ENCODE results near the gene VAV2.

Gene VAV2

DNA sequence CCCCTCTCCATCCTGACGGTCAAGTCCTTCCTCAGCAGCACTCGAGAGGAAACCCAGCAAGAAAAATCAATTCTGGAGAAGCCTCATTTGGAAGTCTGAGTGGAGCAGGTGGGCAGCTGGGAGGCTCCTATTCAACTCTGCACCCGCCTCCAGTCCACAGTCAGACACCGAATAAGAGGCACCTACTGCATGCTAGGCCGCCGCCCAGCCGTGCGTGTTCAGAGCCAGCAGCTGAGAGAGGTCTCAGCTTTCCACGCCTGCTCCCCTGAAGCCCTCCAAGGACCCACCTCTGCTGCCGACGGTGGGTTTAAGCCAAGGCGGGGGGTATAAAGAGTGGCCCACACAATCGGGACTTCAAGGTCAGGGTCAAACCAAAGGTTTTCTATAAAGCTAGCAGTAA is 41.9 kb downstream of the VAV2 start:
- DNase-seq = no peak

DNA sequence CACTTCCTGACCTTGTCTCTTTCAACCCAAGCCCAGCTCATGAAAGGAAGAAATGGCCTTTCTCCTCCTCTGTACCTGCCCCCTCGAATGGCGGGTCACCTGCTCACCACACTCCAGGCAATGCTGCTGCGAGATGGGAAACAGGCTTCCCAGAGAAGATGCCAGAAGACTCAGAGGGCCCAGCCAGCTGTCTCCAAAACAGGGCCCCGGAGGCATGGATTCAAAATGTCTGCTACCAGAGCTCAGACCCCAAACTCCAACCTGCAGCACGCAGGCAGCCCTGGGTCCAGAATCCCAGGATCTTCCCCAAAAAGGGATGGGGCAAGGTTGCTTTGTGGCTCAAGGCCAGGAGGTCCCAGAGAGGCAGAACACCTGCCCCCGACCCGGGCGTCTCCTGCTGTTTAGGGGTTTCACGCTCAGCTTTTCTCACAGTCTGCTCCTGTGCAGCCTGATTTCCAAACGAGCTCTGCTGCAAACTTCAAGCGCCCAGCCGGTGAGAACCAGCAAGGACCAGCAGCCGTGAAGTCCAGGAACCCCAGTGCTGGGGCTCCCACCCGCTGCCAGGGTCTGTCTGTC is 42.5 kb downstream of the VAV2 start:
- no peak for DNase-seq

DNA sequence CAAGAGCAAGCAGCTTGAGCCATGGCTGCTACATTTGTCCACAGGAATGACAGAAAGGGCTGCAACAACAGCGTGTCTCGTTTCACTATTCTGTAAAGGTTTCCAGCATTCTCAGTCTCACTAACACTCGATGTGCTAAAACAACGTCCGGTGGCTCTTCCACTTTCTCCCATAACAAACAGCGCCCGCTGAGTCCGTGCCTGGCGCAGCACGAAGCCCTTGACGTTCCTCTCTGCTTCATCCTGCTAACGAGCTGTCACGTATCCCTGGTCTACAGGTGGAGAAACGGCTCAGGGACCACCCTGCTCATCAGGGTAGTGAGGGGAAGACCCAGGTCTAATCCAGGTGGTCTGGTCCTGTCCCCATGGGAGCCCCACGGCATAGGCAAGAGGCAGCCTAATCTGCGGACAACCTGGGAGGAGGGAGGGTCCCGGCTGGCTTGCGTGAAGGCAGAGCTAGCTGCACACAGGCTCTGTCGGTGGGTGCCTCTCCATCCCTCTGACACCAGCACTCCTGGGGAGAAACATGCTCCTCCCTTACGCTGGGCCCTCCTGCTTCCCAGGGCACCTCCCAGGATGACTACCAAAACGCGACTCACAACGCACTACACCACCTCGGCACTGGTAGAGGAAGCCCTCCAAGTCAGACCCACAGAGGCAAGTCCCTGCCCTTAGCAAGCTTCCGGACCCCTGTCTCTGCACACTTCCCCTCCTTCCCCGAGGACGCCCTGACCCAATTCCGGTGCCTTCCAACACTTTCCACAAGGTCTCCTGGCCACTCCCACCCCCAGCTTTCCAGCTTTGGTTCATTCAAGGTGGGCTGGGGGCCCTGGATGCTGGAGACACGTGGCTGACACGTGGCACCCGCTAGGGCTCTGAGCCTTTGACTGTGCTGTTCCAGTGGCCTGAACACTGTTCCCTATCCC is 43.3 kb downstream of the VAV2 start:
- no peak for DNase-seq

DNA sequence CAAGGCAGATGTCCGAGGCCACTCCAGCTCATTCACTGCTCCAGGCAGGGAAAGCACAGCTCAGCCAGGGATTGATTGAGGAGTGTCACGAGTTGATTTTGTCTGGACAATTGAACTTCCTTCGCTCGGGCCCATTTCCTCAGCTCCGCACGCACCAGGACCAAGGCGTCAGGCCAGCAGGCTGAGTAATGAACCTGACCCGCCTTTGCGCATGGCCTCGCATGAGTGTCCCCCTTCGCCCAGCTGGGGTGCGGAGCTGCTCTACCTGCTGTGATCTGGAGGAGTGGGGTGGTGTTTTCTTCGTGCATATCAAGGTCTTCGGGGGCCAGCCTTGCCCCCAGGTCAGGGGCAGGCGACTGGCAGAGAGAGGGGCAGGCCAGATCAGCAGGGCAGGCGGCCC is 44.0 kb downstream of the VAV2 start:
- no peak for DNase-seq

DNA sequence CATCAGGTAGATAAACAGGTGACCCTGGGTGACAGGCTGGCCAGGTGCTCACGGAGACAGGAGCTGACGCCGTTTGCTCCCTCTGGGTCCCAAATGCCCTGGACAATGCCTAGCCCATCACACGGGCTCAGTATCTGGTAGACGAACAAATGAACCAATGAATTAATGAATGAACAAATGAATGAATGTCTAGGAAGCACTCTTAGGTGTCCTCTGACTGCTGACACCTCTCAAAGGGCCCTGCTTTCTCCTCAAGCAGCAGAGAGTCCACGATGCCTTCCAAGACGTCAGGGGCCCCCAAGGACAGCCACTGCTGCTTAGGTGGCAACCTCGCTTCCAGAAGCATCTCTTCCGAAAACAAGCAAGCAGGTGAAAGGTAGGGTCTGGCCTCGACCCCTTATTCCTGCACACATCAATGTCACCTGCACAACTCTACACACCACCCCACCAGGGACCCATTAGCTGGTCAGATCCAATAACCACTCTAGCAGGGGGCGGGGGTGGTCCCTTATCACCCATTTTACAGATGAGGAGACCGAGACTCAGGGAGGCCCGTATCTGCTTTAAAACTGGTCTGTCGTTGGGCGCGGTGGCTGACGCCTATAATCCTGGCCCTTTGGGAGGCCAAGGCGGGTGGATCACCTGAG is 45.2 kb downstream of the VAV2 start:
- DNase-seq = no peak

DNA sequence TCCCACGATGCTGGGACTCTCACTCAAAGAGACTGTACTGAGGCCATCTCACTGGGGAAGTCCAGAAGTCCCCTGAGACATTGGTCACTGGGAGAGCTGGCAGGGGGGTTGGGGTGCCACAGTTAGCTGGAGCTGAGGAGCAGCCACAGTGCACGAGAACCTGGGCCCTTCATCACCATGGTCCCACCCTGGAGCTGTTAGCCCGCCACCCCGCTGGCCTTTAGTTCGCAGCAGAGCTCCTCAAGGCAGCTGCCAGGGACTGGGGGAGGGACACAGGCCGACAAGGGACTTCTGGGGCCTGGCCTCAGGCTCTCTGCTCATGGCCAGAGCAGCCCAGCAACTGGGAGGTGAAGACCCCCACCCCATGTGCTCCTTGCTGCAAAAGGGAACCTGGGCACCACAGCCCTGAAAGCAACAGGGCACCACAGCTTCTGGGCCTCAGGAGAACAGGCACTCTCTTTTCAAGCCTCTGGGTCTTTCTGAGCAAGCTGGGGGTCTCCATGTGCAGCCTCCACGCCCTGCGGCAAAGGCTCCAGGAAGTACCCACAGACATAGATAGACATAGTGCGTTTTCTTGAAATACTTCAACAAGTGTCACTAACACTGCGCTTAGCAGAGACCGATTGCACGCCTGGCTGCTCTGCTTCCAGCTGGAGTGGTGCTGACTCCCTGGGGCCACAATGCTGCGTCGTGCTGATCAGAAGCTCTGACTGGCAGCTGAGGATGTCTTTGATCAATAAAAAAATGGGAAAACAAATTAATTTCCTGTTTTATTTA is 46.0 kb downstream of the VAV2 start:
- DNase-seq = no peak

DNA sequence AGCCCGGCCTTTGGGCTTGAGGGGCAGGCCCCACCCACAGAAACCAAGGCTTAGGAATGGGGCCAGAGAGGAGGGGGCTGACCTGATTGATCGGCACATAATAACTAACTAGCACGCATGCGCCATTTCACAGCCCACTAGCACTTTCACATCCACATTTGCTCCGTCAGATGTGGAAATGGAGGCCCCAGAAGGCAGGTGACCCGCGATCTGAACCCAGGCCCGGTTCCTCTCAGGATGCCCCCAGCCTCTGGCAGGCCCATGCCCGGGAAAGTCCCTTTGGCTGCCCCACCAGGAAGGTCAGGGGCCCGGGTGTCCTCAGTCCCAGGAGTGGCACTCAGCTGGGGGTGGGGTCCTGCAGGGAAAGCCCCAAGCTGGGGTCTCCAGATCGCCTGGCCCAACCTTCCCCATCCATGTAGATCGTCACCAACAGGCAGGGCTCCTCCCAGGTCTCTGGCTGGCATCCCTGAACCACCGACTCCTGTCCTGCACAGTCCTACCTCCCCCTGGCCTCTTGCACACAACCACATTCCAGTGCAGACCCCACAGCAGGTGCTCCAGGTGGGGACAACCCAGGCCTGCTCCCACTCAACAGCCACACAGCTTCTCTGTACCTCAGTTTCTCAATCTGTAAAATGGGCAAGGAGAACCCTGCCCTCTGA is 46.7 kb downstream of the VAV2 start:
- DNase-seq = no peak

DNA sequence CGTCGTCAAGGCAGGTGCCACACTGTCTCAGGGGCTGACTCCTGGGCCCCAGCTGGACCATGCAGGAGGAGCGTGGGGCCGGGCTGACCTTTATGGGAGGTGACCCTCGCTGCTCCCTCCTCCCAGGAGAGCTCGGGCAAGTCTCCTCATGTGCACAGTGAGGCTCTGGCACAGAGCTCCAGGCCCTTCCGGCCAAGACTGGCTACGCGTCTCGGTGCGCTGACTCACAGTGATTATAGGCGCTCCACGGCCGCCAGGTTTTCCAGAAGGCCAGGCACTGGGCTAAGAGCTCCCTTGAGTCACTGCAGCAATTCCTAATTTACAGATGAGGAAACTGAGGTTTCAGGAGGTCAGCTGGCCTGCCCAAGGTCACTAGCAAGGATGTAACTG is 47.4 kb downstream of the VAV2 start:
- no peak for DNase-seq

DNA sequence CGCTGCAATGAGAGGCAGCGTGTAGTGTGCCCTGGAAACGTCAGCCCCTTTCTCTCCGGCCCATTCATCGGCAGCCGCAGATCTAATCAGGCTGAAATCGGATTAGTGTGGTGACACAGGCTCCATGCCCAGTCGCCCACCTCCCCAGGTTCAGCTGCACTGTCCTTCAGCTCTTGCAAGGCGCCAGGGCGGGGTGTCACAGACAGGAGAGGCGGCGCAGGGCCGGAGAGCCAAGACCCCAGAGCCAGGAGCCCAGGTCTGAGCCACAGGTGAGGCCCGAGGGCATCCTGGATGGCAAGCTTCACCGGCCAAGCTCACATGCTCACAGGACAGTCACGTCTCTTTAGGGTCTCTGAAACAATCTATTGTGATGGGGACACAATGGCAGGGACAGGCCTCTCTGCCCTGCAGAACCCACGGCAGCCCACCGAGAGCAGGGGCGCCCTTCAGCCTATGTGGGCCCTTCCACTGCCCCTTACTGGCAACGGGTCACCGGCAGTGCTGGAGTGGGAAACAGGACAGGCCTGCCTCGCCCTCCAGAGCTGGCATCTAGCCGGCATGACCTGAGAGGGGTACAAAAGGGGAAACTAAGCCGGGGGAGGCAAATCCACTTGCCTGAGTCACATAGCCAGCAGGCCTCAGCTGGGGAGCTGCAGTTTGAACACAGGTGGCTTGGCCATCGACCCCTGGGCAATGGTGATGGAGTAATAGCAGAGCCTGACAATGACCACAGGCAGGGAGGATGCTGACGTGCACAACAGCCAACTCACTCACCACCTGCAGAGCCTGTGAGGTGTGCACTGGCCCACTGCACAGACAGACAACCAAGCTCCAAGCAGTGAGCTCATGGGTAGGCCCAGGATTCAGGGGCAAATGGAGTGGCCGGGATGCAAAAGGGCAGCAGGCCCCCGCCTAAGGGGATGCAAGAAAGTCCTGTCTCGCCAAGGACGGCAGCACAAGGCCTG is 48.1 kb downstream of the VAV2 start:
- DNase-seq = no peak

DNA sequence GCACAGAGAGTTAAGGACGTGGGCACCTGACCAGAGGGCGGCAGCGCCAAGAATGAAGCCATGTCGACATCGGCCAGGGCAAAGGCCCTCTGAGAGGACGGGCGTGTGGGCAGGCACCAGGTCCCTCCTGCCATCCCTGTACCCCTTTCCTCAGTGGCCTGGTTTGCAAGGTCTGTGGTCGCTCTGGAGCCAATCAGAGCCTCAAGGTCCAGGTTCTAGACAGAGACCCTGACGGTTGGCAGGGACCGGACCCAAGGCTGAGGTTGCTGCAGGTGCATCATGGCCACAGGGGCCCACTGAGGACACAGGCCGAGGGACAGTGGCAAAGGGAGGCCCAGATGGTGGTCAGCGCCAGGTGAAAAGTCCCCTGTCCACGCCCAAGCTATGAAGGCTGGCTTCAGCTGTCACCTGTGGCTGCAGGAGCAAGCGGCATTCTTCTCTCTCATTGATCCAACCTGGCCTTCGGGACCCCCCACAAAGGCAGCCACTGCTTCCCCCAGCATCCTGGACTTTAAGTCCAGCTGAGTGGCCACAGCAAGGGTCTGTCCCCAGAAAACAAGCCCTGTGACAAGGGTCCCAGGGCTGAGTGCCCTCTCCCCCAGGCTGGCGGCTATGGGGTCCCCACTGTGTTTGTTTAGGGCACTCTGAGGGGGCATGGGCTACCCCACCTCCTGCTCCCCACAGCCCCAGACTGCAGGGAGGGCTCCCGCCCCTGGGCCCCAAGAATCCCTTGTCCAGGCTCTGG is 48.9 kb downstream of the VAV2 start:
- DNase-seq = no peak

DNA sequence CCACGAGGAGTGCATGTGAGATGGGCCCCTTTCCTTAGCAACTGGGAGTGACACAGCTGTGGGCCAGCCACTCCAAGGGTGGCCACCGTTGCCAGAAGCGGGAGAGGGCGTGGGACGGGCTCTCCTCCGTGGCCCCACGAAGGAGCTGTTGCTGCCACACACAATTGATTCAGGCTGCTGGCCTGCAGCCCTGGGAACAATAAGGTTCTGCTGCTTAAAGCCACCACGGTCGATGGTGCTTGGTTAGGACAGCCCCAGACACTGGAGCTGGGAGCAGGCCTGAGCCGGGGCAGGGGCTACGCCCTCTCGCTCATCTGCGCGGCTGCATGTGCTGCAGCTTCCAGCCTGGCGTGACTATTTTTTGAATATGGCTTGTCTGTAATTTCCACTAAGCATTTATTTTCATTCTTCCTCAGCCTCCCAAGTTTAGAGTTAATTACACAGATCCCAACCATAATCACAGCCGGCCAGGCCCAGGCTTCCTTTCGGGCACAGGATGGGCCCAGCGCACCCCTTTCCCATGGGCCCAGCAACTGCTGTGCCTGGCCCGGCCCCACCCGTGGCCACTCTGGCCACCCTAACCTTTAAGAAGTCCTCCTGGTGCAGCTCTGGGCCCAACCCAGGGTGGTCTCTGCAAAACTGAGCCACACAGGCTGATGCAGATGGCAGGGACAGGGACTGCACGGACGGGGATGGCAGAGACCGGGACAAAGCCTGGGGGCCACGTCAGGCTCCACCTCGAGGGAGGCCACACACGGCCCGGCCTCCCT is 49.7 kb downstream of the VAV2 start:
- no peak for DNase-seq

DNA sequence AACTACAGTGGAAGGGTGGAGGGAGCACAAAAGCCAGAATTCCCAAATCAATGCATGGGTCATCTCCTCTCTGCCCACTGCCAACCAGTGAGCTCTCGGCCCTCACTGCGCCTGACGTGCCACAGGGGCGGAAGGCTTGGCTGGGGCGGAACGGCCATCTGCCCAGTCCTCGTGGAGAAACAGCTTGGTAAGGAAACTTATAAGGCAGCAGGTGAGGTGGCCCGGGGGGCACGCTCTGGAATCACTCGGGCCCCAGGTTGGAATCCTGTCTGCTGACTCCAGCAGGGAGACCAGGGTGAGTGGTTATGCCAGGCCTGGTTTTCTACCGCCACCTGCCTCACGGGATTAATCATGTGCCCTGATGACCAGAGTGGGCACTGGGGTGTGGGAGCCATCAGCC is 52.3 kb downstream of the VAV2 start:
- no peak for DNase-seq

DNA sequence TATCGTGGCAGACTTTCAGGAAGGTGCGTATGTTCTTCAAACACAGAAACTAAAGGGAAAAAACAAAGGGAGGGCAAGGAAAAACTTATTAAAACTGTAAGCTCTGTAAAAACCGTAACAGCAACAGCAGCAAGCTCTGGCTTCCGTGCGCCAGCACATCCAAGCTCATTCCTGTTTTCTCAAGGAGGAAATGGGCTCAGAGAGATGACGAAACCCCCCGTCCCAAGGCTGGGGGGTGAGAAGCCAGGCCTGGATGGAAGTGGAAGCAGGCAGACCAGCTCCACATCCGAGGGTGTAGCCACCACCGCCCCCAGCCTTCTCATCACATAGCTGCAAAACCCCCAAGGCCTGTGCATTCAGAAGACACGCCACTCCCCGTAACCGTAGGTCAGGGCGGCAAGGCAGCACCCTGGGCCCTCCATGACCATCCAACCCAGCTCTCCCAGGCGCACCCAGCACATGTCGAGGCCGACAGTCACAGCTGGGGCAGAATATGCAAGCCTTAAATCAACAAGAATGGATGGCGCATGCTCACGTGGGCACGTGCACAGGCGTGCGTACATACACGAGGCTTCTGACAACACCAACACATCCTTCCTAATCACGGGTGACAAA is 52.8 kb downstream of the VAV2 start:
- DNase-seq = no peak

DNA sequence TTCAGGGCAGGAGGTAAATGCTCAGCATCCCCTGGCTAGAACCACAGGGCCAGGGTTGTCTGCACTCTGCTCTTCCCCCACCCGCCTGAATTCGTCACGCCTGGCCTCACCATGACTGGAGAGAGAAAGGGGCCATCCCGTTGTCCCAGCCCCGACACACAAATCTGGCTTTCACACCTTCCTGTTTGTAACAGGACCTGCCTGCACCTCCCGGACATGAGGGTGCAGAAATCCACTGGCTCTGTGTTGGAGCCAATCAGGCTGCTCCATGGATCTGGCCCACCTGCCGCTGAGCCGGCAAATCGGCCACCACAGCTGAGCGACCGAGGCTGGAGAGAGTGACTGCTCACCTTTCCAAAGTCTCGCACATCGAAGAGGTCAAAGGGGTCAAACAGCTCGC is 53.4 kb downstream of the VAV2 start:
- no peak for DNase-seq

DNA sequence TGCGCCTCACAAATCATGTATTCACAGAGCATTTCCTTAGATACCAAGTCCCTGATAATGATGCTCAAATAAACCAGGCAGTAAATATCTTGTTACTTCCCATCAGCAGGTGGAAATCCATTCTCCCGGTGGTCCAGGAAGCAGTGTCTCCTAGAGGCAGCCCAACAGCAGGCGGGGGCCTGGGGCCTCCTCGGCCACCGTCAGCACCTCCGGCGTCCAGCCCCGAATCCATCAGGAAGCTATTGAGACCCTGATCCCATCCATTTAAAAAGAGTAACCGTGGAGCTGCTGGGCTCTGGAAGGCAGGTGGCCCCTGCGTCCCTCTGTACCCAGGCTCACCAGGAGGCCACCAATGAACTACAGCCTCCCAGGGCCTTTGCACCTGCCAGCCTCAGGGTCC is 54.0 kb downstream of the VAV2 start:
- DNase-seq = no peak

DNA sequence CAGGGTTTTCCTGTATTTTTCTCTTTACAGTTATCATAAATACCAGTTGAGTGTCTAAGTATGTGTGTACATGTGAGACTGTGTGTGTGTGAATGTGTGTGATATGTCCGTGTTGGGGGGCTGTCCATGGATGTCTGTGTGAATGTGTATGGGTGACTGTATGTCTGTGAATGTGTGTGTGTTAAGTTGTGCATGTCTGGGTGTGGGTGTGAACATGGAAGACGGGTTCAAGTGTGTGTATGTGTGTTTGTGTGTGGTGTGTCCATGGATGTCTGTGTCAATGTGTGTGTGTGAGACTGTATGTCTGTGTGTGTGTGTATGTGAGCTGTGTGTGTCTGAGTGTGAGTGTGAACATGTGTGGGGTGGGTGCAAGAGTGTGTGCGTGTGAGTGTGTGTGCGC is 55.0 kb downstream of the VAV2 start:
- DNase-seq = no peak

DNA sequence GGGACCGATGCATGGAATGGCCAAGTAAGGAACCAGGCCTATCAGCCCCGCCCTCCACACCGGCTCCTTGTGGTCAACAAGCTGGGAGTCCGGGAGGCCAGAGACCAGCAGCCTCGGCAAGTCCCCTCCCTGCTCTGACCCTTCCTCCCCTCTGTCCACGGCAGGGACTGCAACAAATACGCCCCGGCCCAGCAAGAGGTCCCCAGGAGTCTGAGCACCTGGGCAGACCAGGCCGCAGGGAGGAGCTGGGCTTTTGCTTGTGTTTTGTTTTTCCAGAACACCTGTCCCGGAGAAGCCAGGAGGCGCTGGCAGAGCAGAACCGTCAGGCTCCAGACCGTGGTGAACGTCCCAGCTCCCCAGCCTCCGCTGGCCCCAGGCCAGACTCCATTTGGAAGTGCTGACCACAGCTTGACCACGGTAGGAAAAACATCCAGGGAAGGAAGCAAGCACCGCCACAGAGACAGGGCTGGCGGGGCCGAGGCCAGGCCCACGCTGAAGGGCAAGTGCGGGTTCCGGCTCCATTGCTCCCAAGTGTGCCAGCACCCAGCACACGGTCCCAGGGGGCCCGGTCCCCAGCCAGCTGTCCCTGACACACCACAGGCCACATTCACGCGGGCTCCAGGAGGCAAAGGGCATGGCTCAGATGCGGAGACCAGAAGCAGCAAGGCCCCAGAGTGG is 56.7 kb downstream of the VAV2 start:
- no peak for DNase-seq

DNA sequence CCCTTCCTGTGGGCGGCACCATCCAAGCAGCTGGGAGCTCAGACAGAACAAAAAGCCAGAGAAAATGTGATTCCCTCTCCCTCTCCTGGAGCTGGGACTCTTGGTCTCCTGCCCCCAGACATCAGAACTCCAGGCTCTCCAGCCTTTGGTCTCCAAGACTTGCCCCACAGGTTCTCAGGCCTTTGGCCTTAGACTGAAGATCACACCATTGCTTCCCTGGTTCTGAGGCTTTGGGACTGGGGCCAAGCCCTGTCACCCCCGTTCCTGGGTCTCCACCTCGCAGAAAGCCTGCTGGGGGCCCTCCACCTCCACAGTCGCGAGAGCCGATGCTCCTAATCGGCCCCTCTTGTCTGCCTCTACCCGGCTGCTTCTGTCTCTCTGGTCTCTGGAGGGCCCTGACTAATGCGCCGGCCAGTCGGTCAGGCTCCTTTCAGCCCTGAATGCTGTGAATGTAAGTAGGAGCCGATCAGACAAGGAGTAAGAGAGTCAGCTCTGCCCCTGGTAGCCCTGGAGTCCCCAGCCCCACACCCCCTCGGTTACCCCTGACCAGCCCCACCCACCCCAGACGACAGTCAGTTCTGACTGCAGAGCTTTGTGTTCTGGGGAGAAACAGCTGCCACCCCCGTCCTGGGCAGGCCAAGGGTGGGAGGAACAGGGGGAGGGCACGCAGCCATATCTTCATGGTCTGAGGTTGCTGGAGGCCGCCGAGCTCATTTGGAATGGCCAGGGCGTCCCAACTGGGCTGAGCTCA is 57.5 kb downstream of the VAV2 start:
- no peak for DNase-seq
